ENCODE results near the gene NTN4.
"Not testable (repeated sequence)": the region's sequence is repeated elsewhere in the genome, so short reads cannot be mapped to it uniquely, and the experiment has no call there.

Gene NTN4

DNA sequence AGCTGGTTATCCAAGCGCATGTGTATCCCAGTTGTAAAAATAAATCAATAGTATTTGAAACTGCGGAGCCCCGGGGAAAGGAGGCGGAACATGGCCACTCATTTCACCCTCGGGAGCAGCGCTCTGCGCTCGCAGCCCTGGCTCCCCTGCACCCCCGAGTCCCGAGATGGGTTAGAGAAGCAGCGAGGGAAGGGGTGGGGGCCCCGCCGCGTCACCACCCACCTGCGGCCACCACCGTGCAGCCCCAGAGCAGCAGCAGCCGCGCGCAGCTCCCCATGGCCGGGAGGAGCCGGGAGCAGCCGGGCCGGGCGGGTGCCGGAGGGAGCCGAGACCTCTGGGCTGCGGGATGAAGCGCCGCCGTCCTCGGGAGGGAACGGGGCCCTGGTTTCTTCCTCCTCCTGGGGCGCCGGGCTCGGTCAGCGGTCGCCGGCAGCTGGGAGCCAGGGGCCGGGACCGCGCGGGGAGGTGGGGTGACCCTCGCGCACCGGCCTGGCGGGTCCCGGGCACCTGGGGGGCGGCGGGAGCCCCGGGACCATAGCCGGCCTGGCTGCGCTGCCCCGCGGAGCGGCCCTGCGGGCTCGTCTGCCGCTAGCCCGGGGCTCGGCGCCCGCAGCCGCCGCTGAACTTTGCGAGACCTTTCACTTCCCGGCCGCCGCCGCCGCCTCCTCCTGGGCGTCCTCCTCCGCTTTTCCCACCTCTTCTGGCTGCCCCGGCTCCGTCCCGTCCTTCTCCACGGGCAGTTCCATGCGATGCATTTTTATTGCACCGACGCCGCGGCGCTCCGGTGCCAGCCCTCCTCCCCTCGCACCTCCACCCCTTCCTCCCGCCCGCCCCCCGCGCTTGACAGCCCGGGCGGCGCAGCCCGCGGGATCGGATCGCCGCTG lies at the start of gene NTN4:
TSS of gene NTN4 (minus strand) at position 732 of the 884 bp plus-strand sequence. CDS start at position 277, 455 bp downstream.
- peak; percentile 13 for DNase-seq

DNA sequence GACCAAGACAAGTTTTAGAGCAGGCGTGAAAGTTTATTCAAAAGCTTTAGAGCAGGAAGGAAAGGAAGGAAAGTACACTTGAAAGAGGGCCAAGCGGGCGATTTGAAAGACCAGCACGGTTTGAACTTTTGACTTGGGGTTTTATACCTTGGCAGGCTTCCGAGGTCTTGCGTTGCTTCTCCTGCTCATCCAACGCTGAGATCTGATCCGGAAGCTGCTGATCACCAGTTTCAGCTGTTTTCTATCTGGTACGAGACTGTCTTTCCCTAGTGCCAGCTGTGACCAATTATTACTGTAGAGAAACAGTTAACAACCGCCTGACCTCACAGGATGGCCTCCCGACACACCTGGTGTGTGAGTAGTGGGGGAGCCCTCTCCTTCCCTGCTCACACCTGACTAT lies 47.6 kb upstream of the NTN4 start:
- peak; percentile 54 for DNase-seq

DNA sequence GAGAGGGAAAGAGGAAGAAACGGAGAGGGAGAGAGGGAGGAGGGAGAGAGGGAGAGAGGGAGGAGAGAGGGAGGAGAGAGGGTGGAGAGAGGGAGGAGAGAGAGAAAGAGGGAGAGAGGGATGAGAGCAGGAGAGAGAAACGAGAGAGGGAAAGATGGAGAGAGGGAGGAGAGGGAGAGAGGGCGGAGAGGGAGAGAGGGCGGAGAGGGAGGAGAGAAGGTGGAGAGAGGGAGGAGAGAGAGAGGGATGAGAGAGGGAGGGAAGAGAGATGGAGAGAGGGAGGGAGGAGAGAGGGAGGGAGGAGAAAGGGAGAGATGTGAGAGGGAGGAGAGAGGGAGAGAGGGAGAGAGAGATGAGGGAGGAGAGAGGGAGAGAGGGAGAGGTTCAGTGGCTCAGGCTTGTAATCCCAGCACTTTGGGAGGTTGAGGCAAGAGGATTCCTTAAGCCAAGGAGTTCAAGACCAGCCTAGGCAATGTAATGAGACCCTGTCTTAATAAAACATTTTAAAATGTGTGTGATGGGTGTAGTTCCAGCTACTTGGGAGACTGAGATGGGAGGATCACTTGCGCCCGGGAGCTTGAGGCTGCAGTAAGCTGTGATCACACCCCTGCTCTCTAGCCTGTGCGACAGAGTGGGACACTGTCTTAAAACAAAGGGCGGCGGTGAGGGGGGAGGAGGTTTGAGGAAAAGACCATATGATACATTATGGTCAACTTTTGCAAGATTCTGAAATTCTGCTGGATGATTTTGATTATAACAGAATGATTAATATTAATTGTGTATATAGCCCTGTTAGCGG lies 46.9 kb upstream of the NTN4 start:
- DNase-seq = no peak

DNA sequence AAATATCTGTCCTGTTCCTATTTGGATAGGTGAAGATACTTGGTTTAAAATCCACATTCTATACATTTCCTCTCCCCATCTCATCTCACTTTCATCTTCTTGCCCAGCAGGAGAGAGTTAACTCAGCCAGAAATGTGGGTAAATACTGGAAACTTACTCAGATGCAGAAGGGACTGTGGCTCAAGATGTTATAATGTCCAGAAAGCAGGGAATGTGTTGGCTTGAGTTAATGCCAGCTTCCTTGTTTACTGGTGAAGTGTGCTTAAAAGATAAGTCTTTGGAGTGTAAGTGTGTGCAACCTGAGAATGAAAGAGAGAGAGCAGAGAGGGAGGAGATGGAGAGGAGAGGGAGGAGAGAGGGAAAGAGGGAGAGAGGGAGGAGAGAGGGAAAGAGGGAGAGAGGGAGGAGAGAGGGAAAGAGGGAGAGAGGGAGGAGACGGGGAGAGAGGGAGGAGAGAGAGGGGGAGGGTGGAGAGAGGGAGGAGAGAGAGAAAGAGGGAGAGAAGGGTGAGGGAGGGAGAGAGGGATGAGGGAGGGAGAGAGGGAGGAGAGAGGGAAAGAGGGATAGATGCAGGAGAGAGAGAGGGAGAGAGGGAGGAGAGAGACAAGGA lies 46.2 kb upstream of the NTN4 start:
- DNase-seq = peak; percentile 18

DNA sequence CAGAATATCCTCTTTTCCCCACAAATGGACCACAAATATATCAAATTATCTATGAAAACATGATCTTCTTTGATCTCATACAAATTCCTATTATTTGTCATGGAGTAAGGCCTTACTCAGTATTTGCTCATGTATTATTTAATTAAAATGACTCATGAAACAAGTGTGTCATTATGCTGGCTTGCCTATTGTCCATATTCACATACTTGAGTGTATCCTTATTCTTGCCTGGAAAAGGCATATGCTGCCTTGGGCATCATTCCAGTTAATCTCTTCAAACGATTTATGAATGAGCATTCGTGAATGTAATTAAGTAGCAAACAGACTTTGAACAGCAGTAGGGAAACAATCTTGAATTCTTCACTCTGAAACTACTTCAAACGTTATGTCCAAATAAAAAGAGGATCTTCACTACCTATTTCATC lies 45.6 kb upstream of the NTN4 start:
- DNase-seq = peak; percentile 60

GRCh38 chr12:95834572-95834971 lies 44.0 kb upstream of the NTN4 start:
- DNase-seq = no peak

DNA sequence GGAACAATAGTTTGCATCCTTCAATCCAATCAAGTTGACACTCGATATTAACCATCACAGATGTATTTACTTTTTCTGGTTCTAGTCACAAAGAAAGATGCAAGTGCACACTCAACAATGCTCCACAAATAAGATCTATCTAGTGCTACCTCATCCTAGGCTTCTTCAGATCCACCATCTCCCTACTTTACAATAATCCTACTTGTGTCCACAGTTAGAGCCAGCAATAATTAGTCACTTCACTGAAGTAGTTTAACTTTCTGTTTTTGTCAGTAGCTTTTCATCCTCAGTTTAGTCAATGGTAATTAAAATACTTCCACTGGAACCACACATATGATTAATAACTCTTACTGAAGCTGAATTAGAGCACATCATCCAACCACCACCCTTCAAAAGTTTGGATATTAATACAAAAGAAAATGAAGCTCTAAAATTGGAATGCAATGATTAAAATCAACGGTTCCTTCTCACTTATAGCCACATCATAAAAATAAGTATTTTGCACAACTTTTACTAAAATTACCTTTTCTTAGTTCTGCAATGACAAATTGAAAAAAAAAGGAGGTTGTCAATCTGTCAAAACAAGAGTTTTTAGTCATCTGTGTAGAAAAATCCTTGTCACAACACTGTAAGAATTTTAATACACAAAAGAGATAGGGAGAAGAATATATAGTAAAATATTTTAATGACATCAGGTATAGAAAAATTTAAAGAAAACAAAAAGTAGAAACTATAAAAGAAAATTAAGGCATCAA lies 39.9 kb upstream of the NTN4 start:
- DNase-seq = no peak

- no peak for DNase-seq
Measured at GRCh38 chr12:95829395-95829794, 38.8 kb upstream of the NTN4 start.

GRCh38 chr12:95820096-95820703 lies 29.6 kb upstream of the NTN4 start:
- DNase-seq = peak; percentile 50

- DNase-seq = peak; percentile 36
Measured at GRCh38 chr12:95815632-95816212, 25.2 kb upstream of the NTN4 start.

GRCh38 chr12:95812155-95812554 lies 21.6 kb upstream of the NTN4 start:
- not testable (repeated sequence) for DNase-seq

- no peak for DNase-seq
Measured at GRCh38 chr12:95810411-95810810, 19.8 kb upstream of the NTN4 start.

- DNase-seq = no peak
Measured at GRCh38 chr12:95809000-95809680, 18.6 kb upstream of the NTN4 start.

- no peak for DNase-seq
Measured at GRCh38 chr12:95808146-95808545, 17.6 kb upstream of the NTN4 start.

DNA sequence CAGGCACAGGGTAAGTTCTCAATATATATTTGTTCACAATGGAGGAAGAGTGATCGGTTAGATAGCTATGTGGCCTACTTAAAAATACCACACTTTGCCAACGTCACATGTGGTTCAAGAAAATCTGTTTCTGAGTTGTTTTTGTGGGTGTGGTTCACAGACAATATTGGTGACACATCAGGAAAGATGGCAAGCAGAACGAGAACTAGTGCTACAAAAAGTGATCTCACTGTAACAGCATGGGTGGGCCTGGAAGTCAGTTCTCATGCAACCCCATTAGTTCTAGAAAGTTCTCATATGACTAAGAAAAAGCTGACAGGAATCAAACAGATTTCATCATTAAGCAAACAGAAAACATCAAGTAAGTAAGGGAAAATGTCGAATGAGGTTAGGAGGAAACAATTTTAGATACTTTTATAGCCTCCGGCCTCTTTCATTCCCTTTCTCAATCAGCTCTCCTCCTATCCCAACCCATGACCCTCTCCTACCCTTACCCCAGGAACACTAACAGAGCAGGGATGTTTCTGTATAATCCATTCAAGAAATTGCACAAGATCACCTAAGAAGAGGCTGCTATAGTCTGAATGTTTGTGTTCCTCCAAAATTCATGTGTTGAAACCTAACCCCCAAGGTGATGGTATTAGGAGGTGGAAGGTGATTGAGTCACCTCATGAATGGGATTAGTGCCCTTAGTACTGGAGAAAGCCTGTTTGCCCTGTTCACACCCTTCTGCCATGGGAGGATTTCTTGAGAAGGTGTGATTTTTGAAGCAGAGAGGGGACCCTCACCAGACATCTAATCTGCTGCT lies 15.5 kb upstream of the NTN4 start:
- peak; percentile 96 for DNase-seq

DNA sequence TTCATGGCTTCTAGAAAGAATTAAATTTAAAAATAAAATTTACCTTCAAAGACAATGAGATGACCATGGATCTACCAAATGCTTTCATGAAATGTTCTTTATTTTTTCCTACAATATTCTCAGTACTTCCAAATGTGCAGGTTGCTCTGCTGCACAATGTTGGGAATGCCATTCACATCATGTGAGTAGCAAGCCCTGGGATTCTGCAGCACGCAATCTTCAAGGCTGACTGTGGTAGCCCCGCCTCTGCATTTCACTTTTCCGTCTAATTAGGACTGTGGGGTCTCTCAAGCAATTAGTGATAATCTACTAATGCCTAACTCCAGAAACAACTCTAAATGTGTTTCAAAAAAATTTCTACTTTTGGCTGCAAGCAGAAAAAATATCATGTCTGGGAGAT lies 13.7 kb upstream of the NTN4 start:
- no peak for DNase-seq

- DNase-seq = no peak
Measured at GRCh38 chr12:95803817-95804216, 13.3 kb upstream of the NTN4 start.

- DNase-seq = peak; percentile 78
Measured at GRCh38 chr12:95802482-95803270, 12.1 kb upstream of the NTN4 start.

DNA sequence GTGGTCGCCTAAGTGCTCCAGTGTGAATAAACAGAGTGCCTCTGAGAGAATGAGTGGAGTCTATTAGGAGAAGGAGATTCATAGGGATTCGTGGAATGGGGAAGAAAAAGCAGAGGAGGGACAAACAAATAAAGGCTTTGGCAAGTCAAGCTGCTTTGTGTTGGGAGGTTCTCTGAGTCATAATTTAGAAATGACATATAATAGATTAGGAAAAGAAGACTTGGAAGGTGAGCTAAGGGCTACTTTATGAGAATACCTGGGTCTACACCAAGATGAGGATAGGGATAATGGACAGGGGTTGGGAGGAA lies 6.4 kb upstream of the NTN4 start:
- DNase-seq = no peak

All from fibroblast of skin of right quadriceps (primary cell).